ENCODE data around the gene WDR27. TPM values are rescaled to one million over a fixed set of nuclear protein-coding genes. Genes with fewer than 3 reads are reported as not detected.

Gene WDR27
- total RNA-seq, 1 donor from 2014 or later: 41.5 TPM

DNA sequence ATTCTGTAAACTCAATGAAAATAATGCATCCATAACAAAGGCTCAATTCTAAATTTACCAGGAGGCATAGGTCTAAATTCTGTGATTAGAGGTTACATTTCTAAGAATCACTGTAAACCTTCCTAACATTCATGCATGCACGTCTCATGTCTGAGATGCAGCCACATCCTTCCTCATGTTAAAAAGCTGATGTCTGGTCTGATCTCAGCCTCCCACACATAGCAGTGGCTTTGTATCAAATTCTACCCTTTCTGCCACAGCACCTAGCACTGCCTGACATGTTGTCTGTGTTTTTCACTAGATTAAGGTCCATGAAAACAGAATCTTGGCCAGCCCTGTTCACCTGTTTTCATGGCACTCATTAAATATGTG is 171.1 kb downstream of the WDR27 start:
- H3K4me3 ChIP-seq: no peak overlapping the region
- DNase-seq (ENCODE audit: extremely low spot score in 2 of 2): no peak
- peaks cover 22% of the 10 kb centered on the region for H3K4me1 ChIP-seq
- intact Hi-C loops (cut with DNase I): no loop called here
- H3K27me3 ChIP-seq: no peaks in the 10 kb centered on the region
- H3K9me3 ChIP-seq: no peaks in the 10 kb centered on the region
- TF ChIP-seq POLR2A (IDR thresholded peaks at IDR 0.05) (no peak), POLR2AphosphoS5 (IDR thresholded peaks at IDR 0.05; ENCODE audit: insufficient read depth in 1 of 2, low read depth in 1 of 2) (no peak)
- TF ChIP-seq, protein P1, sequence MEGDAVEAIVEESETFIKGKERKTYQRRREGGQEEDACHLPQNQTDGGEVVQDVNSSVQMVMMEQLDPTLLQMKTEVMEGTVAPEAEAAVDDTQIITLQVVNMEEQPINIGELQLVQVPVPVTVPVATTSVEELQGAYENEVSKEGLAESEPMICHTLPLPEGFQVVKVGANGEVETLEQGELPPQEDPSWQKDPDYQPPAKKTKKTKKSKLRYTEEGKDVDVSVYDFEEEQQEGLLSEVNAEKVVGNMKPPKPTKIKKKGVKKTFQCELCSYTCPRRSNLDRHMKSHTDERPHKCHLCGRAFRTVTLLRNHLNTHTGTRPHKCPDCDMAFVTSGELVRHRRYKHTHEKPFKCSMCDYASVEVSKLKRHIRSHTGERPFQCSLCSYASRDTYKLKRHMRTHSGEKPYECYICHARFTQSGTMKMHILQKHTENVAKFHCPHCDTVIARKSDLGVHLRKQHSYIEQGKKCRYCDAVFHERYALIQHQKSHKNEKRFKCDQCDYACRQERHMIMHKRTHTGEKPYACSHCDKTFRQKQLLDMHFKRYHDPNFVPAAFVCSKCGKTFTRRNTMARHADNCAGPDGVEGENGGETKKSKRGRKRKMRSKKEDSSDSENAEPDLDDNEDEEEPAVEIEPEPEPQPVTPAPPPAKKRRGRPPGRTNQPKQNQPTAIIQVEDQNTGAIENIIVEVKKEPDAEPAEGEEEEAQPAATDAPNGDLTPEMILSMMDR (IDR thresholded peaks at IDR 0.05): no peak
- H3K27ac ChIP-seq: peak overlapping the region; percentile 50
- no peaks in the 10 kb centered on the region for H3K36me3 ChIP-seq

GRCh38 chr6:169529931-169530751 is 171.7 kb downstream of the WDR27 start:
- Histone ChIP-seq H3K9me3 (no peaks in the 10 kb centered on the region), H3K4me1 (peaks cover 22% of the 10 kb centered on the region), H3K36me3 (no peaks in the 10 kb centered on the region), H3K27ac (peak overlapping the region; percentile 51), H3K4me3 (no peak overlapping the region), H3K27me3 (no peaks in the 10 kb centered on the region)
- TF ChIP-seq POLR2A (IDR thresholded peaks at IDR 0.05): no peak
- TF ChIP-seq POLR2AphosphoS5 (IDR thresholded peaks at IDR 0.05; ENCODE audit: insufficient read depth in 1 of 2, low read depth in 1 of 2): no peak
- TF ChIP-seq, protein P1 (IDR thresholded peaks at IDR 0.05): no peak
- intact Hi-C loops (cut with DNase I): no loop called here
- no peak for DNase-seq (ENCODE audit: extremely low spot score in 2 of 2)

DNA sequence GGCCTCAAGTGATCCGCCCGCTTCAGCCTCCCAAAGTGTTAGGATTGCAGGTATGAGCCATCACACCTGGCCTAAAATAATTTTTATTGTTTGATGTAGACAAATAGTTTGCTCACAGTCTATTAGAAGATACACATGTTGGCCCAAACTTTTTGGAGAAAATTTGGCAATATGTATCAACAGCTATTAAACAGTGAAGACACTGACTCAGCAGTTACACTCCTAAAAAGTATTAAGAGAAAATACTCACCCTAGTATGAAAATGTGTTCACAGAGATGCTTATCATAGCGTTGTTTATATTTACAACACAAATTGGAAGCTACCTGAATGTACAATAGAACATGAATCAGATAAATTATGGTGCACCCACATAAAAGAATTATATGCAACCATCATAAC is 173.1 kb downstream of the WDR27 start:
- Histone ChIP-seq H3K9me3 (no peaks in the 10 kb centered on the region), H3K27me3 (no peaks in the 10 kb centered on the region), H3K36me3 (no peaks in the 10 kb centered on the region), H3K4me3 (no peak overlapping the region), H3K4me1 (peaks cover 22% of the 10 kb centered on the region), H3K27ac (no peak overlapping the region)
- DNase-seq (ENCODE audit: extremely low spot score in 2 of 2): no peak
- intact Hi-C loops (cut with DNase I): no loop called here
- no peak for TF ChIP-seq POLR2A (IDR thresholded peaks at IDR 0.05)
- no peak for TF ChIP-seq POLR2AphosphoS5 (IDR thresholded peaks at IDR 0.05; ENCODE audit: insufficient read depth in 1 of 2, low read depth in 1 of 2)
- TF ChIP-seq, protein P1 (IDR thresholded peaks at IDR 0.05): no peak

DNA sequence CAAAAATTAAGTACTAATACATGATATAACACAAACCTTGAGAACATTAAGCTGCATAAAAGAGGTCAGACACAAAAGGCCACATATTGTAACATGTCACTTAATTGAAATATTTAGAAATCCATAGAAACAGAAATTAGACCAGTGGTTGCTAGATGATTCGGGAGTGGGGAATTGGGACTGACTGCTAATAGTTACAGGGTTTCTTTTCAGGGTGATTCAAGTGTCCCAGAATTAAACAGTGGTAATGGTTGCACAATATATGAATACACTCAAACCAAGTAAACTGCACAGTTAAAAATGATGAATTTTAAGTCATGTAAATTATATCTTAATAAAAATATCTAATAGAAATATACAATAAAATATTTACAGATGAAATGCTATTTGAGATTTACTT is 174.5 kb downstream of the WDR27 start:
- H3K4me1 ChIP-seq: peaks cover 22% of the 10 kb centered on the region
- H3K27ac ChIP-seq: no peak overlapping the region
- TF ChIP-seq, protein P1 (IDR thresholded peaks at IDR 0.05): no peak
- no peak for TF ChIP-seq POLR2A (IDR thresholded peaks at IDR 0.05)
- no peak for TF ChIP-seq POLR2AphosphoS5 (IDR thresholded peaks at IDR 0.05; ENCODE audit: insufficient read depth in 1 of 2, low read depth in 1 of 2)
- intact Hi-C loops (cut with DNase I): no loop called here
- no peaks in the 10 kb centered on the region for H3K36me3 ChIP-seq
- H3K4me3 ChIP-seq: no peak overlapping the region
- H3K9me3 ChIP-seq: no peaks in the 10 kb centered on the region
- no peaks in the 10 kb centered on the region for H3K27me3 ChIP-seq
- DNase-seq (ENCODE audit: extremely low spot score in 2 of 2): no peak

DNA sequence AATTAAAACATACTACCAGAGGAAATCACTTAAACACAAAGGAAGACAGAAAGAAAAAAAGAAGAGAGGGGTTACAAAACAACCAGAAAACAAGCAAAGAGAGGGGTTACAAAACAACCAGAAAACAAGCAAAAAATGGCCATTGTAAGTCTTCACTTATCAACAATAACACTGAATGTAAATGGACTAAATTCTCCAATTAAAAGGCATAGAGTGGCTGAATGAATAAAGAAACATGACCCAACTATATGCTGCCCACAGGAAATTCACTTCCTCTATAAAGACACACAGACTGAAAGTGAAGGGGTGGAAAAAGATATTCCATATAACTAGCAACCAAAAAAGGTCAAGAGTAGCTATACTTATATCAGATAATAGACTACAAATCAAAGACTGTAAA is 180.0 kb downstream of the WDR27 start:
- Histone ChIP-seq H3K27me3 (no peaks in the 10 kb centered on the region), H3K27ac (no peak overlapping the region), H3K4me1 (no peaks in the 10 kb centered on the region), H3K9me3 (peaks cover 7% of the 10 kb centered on the region), H3K36me3 (peaks cover 0 to 6% of the 10 kb centered on the region in 2 donors), H3K4me3 (no peak overlapping the region)
- no peak for TF ChIP-seq POLR2A (IDR thresholded peaks at IDR 0.05)
- TF ChIP-seq, protein P1 (IDR thresholded peaks at IDR 0.05): no peak
- no peak for TF ChIP-seq POLR2AphosphoS5 (IDR thresholded peaks at IDR 0.05; ENCODE audit: insufficient read depth in 1 of 2, low read depth in 1 of 2)
- intact Hi-C loops (cut with DNase I): no loop called here
- DNase-seq (ENCODE audit: extremely low spot score in 2 of 2): no peak
